Brain microvascular endothelial cell (primary cell): ENCODE measurements around the gene SPRED2.

ENCODE experiments used
- DNase-seq: peaks from one replicate; pipeline ENCODE4 v3.0.0-alpha.2; 2020
- H3K27ac ChIP-seq: fragments of 250-450 bp; sonication (Bioruptor Pico); 2 replicates; pipeline ENCODE4 v1.5.1; 2020; ENCODE audit warnings: mild to moderate bottlenecking, moderate library complexity
- H3K27me3 ChIP-seq: fragments of 250-450 bp; sonication (Bioruptor Pico); replicated peaks from 2 replicates; pipeline ENCODE4 v1.5.1; 2020; ENCODE audit warnings: mild to moderate bottlenecking
- H3K36me3 ChIP-seq: fragments of 250-450 bp; sonication (Bioruptor Pico); replicated peaks from 2 replicates; pipeline ENCODE4 v1.5.1; 2020; ENCODE audit warnings: mild to moderate bottlenecking
- H3K4me3 ChIP-seq: 2 replicates; pipeline ENCODE4 v1.5.1; 2011; ENCODE audit warnings: low read depth, mild to moderate bottlenecking, control low read depth, low read length, moderate library complexity
- CTCF ChIP-seq: IDR thresholded peaks from 2 replicates; pipeline ENCODE4 v1.5.1; 2011; ENCODE audit warnings: low read depth, mild to moderate bottlenecking, moderate library complexity, low read length, control low read depth, inconsistent platforms; ENCODE audit errors: missing control alignments
- in situ Hi-C: cut with HindIII; loops from 2 replicates; pipeline ENCODE4 v1.10.0; 2017; ENCODE audit warnings: low sequenced_read_pairs, low pct_ligation_motif_present

SPRED2 gene

GRCh38 chr2:65334714-65335113 lies 97.7 kb downstream of the SPRED2 start:
- in situ Hi-C loops, result no loop called here
- no peak overlapping the region for H3K4me3 ChIP-seq
- H3K36me3 ChIP-seq, result peaks cover 16% of the 10 kb centered on the region
- no peak overlapping the region for H3K27ac ChIP-seq
- no peak for TF ChIP-seq CTCF
- H3K27me3 ChIP-seq, result no peaks in the 10 kb centered on the region
- DNase-seq, result no peak

- no peaks in the 10 kb centered on the region for H3K27me3 ChIP-seq
- H3K36me3 ChIP-seq, result peaks cover 18% of the 10 kb centered on the region
- H3K27ac ChIP-seq, result no peak overlapping the region
- DNase-seq, result no peak
- no peak overlapping the region for H3K4me3 ChIP-seq
- in situ Hi-C loops, result no loop called here
- TF ChIP-seq CTCF, result no peak
Measured at GRCh38 chr2:65331336-65332025, 100.9 kb downstream of the SPRED2 start.

- H3K36me3 ChIP-seq, result peaks cover 23% of the 10 kb centered on the region
- in situ Hi-C loops, result no loop called here
- no peak for DNase-seq
- H3K4me3 ChIP-seq, result no peak overlapping the region
- H3K27me3 ChIP-seq, result no peaks in the 10 kb centered on the region
- no peak for TF ChIP-seq CTCF
- H3K27ac ChIP-seq, result no peak overlapping the region
Measured at GRCh38 chr2:65329525-65329924, 102.9 kb downstream of the SPRED2 start.

GRCh38 chr2:65326276-65326675 lies 106.1 kb downstream of the SPRED2 start:
- TF ChIP-seq CTCF, result no peak
- H3K27ac ChIP-seq, result no peak overlapping the region
- H3K36me3 ChIP-seq, result peaks cover 15% of the 10 kb centered on the region
- H3K27me3 ChIP-seq, result no peaks in the 10 kb centered on the region
- H3K4me3 ChIP-seq, result no peak overlapping the region
- no peak for DNase-seq
- in situ Hi-C loops, result no loop called here

- Histone ChIP-seq H3K4me3 (no peak overlapping the region), H3K36me3 (peaks cover 11% of the 10 kb centered on the region)
- in situ Hi-C loops, result no loop called here
Measured at GRCh38 chr2:65325066-65325465, 107.3 kb downstream of the SPRED2 start.

More at GRCh38 chr2:65325066-65325465, 107.3 kb downstream of the SPRED2 start:
- H3K27ac ChIP-seq, result no peak overlapping the region
- no peak for TF ChIP-seq CTCF
- no peaks in the 10 kb centered on the region for H3K27me3 ChIP-seq
- no peak for DNase-seq
